Stimulated activated CD8-positive, alpha-beta memory T cell treated with anti-CD3 and anti-CD28 coated beads, Interleukin-7, amount 100 ng/mL, for 4 hours (primary cell): ENCODE measurements around the gene SCRN3.
"Not testable (repeated sequence)": the region's sequence is repeated elsewhere in the genome, so short reads cannot be mapped to it uniquely, and the experiment has no call there.

Experiments used
- DNase-seq, 2 donors: peaks; one replicate each; pipeline ENCODE4 v3.0.0-alpha.2; 2020; ENCODE audit warnings: low read depth in 2 of 2

SCRN3 gene, protein sequence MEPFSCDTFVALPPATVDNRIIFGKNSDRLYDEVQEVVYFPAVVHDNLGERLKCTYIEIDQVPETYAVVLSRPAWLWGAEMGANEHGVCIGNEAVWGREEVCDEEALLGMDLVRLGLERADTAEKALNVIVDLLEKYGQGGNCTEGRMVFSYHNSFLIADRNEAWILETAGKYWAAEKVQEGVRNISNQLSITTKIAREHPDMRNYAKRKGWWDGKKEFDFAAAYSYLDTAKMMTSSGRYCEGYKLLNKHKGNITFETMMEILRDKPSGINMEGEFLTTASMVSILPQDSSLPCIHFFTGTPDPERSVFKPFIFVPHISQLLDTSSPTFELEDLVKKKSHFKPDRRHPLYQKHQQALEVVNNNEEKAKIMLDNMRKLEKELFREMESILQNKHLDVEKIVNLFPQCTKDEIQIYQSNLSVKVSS

DNA sequence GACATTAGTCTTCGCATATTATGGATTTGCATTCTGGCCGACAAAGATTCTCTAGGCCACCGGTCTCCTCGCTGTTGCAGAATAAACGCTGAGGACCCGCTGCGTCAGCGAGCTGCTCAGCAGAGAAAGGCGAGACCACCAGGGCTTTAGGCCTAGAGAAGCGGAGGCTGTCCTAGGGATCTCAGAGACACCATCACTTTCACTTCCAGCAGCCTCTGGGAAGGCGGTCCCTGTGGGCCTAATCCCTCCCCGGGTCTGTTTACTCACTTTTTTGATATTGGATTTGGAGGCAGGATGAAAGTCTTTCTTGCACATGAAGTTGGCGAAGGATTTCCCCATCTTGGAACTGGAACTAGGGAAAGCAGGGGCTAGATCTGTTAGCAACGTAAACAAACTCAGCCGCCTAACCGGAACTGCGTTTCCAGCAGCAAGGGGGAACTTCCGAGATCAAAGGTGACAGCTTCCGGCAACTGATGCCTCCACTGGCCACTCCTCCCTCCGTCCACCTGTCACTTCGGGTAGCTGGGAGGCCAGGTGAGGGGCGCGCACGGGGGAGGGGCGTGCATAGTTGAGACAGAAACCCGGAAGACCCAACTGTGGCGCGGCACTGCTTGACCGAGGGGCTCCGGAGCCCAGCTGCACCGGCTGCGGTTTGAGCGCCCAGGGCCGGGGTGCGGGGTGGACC is at the start of gene SCRN3:
SCRN3 (plus strand) TSS at position 447 of the 685 bp plus-strand sequence. CDS start 2,554 bp downstream, outside the sequence.
- peak; percentile 62 to 66 for DNase-seq

DNA sequence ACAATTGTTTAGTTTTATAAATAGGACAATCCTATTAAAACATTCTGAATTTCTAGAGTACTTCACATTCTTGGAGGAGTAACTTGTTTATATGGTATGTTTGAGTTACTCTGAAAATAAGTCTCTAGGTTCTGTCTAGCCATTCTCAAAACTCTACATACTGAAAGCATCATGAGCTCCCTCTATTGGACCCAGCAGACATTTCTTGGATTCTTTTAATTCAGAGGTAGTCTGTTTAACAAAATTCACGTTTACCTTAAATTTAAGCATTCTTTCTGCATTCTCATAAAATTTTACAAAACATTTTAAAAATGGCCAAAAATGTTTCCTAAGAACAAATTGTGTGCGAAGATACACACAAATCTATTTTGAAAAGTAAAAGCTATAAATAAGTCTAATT is 45.5 kb upstream of the SCRN3 start:
- no peak for DNase-seq

DNA sequence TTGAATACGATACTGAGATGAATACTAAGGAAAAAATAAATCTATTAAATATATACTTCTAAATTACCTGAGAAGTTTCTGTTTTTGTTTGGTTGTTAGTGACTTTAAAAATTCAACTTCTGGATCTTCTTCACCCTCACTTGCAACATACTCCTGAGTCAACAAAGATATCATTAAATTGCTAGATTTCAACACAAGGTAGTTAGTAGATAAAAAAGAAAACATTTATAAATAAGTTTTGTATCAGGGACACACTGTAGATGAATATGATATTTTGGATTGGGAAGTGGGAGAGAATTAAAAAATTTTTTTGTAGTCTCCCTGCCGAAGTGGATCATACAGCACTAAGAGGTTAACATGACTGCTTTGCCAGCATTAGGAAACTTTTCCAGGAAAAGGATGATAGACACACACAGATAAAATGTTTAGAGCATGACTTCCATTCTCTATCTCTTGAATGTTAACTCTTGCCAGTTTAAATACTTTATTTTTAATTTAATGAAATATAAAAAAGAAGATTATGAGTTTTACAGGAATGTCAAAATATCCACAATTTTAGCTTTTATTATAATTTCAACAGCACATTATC is 44.8 kb upstream of the SCRN3 start:
- DNase-seq: no peak

DNA sequence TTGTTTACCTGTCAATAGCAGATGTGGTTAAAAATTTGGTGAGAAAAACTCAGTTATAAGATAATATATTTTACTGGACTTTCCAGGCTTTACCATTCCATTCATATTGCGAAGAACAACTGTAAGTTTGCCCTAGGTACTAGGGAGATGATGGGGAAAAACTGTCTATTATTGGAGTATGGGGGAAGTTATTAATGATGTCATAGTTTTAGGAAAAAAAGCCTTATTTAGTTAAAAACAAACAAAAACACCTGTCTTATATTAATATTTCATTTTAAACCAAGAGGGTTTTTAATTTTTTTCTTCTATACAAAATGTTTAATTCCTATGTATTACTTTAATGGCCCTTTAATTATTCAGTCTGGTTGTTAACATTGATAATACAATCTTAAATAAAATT is 42.5 kb upstream of the SCRN3 start:
- DNase-seq: no peak

DNA sequence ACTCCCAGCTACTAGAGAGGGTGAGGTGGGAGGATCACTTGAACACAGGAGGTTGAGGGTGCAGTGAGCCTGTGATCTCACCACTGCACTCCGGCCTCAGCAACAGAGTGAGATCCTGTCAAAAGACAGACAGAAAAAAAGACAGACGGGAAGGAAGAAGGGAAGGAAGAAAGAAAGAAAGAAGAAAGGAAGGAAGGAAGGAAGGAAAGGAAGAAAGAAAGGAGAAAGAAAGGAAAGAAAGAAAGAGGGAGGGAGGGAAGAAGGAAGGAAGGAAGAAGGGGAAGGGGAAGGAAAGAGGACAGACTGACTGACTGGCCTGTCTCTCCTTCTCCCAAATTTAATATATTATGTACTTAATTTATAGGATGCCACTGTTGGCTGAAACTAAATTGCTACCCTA is 39.2 kb upstream of the SCRN3 start:
- no peak for DNase-seq

DNA sequence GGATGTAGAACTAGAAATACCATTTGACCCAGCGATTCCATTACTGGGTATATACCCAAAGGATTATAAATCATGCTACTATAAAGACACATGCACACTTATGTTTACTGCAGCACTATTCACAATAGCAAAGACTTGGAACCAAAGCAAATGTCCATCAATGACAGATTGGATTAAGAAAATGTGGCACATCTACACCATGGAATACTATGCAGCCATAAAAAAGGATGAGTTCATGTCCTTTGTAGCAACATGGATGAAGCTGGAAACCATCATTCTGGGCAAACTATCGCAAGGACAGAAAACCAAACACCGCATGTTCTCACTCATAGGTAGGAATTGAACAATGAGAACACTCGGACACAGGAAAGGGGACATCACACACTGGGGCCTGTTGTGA is 35.9 kb upstream of the SCRN3 start:
- DNase-seq: not testable (repeated sequence)

DNA sequence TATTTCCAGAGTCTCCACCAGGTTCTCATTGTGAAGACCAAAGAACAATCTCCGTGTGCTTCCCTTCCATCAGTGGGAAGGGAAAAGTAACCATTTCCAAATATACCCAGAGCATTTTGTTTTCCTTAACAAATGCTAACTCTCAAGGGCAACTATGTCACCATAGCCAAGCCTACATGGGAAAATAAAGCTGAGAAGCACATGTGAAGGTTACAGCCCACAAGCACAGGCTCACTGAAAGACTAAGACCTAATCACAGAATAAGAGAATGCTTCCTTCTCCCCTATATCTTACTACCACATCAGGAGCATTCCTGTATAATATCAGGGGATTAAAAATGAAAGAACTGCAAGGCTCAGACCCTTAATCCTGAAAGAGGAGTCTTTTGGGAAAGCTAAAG is 32.6 kb upstream of the SCRN3 start:
- no peak for DNase-seq

DNA sequence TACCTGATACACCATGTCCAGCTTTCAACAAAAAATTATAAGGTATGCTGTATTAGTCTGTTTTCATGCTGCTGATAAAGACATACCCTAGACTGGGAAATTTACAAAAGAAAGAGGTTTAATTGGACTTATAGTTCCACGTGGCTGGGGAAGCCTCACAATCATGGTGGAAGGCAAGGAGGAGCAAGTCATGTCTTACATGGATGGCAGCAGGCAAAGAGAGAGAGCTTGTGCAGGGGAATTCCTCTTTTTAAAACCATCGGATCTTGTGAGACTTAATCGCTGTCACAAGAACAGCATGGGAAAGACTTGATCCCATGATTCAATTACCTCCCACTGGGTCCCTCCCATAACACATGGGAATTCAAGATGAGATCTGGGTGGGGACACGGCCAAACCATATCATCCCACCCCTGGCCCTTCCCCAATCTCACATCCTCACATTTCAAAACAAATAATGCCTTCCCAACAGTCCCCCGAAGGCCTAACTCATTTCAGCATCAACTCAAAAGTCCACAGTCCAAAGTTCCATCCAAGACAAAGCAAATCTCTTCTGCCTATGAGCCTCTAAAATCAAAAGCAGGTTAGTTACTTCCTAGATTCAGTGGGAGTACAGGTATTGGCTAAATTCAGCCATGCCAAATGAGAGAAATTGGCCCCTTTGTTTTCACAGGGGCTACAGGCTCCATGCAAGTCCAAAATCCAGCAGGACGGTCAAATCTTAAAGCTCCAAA is 31.9 kb upstream of the SCRN3 start:
- DNase-seq: not testable (repeated sequence)

DNA sequence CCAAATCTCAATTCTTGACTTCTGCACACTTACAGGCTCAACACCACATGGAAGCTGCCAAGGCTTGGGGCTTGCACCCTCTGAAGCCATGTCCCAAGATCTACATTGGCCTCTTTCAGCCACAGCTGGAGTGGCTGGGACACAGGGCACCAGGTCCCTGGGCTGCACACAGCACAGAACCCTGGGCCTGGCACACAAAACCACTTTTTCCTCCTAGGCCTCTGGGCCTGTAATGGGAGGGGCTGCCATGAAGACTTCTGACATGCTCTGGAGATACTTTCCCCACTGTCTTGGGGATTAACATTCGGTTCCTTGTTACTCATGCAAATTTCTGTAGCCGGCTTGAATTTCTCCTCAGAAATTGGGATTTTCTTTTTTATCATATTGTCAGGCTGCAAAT is 30.9 kb upstream of the SCRN3 start:
- DNase-seq: no peak

DNA sequence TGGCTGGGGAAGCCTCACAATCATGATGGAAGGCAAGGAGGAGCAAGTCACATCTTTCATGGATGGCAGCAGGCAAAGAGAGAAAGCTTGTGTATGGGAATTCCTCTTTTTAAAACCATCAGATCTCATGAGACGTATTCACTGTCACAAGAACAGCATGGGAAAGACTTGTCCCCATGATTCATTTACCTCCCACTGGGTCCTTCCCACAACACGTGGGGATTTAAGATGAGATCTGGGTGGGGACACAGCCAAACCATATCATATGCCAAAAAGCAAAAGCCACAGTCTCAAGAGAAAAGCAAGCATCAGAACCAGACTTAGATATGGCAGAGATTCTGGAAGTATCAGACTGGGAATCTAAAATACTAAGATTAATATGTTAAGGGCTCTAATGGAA is 30.0 kb upstream of the SCRN3 start:
- no peak for DNase-seq

DNA sequence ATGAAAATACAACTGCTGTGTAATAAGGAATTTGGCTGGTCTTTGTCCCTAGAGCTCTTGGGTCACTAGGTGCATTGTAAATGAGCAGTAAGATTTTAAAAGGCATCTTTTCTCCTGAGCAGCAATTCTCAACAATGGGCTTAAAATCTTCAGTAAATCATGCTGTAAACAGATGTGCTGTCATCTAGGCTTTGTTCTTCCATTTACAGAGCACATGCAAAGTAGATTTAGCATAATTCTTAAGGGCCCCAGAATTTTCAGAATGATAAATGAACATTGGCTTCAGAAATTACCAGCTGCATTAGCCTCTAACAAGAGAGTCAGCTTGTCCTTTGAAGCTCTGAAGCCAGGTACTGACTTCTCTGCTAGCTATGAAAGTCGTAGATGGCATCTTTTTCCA is 26.8 kb upstream of the SCRN3 start:
- DNase-seq: no peak

DNA sequence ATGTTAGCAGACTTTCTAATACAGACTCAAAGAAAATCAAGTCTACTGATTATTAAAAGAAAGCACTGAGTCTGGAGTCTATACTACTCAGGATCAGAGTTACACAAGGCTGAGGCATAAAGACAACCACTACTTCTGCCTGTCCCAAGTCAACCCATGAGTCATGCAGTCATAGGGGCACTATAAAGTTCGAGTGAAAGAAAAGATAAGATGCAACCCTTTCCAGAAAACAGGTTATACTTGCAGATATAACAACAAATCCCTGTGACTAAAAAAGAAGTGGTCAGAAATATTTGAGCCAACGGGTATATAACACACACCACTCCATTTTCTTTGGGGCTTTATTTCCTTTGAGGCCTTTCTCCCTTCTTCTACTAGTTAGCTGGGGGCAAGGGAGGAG is 18.6 kb upstream of the SCRN3 start:
- no peak for DNase-seq

DNA sequence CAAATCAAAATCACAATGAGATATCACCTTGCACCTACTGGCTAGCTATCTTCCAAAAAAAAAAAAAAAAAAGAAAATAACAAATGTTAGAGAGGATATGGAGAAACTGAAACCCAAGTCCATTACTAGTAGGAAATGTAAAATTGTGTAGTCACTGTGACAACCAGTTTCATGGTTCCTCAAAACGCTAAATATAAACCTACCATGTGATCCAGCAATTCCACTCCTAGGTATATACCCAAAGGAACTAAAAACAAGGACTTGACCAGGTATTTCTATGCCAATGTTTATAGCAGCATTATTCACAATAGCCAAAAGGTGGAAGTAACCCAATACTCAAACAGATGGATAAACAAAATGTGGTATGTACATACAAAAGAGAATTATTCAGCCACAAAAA is 11.7 kb upstream of the SCRN3 start:
- no peak for DNase-seq

DNA sequence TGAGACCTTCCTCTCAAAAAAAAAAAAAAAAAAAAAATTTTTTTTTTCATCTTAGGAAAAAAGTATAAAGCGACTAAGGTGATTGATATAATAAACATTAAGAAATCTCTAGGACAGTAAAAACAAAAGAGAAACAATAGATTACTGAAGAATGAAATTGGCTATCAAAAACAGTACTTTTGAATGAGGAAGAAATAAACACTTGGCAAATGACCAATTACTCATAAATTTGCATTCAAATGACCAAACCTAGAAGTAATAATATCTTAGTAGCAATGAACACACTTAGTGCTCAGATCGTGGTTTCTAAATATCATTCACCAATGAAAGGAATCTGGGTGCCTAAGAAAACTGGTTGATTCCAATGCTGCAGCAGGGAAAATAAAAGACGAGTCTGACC is 10.3 kb upstream of the SCRN3 start:
- no peak for DNase-seq

DNA sequence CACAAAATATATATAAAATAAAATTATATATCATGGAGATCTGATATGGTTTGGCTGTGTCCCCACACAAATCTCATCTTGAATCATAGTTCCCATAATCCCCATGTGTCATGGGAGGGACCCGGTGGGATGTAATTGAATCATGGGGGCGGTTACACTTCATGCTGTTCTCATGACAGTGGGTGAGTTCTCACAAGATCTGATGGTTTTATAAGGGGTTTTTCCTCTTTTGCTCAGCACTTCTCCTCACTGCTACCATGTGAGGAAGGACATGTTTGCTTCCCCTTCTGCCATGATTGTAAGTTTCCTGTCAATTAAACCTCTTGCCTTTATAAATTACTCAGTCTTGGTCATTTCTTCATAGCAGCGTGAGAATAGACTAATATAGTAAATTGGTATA is 6.8 kb upstream of the SCRN3 start:
- not testable (repeated sequence) for DNase-seq

DNA sequence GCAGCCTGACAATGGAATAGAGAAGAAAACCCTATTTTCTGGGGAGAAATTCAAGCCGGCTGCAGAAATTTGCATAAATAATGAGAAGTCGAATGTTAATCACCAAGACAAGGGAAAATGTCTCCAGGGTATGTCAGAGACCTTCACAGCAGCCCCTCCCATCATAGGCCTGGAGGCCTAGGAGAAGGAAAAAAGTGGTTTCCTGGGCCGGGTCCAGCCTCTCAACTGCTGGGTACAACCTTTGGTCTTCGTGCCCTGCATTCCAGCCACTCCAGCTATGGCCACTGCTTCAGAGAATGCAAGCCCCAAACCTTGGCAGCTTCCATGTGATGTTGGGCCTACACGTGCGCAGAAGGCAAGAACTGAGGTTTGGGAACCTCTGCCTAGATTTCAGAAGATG is 6.0 kb upstream of the SCRN3 start:
- no peak for DNase-seq

DNA sequence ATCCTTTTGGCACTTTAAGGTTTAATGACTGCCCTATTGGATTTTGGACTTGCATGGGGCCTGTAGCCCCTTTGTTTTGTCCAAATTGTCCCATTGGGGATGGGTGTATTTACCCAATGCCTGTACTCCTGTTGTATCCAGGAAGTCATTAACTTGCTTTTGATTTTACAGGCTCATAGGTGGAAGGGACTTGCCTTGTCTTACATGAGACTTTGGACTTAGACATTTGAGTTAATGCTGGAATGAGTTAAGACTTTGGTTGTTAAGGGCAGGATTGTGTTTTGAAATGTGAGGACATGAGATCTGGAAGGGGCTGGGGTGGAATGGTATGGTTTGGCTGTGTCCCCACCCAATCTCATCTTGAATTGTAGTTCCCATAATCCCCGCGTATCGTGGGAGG is 5.2 kb upstream of the SCRN3 start:
- DNase-seq: not testable (repeated sequence)

DNA sequence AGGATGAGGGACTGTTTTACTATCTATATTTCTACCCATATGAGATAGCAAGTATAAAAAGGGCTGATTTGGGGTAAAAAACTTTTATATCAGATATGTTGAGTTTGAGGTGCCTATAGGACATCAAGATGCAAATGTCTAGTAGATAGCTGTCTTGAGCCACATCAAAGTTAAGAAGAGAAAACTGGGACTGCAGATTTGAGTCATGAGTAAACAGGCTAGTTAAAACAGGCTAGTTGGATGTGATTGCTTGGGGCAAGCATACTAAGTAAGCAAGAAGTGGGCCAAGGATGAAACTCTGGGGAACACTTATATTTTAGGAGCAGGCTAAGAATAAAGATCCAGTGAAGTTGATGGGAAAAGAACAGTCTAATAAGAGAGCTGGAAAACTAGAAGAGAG is 2.8 kb upstream of the SCRN3 start:
- no peak for DNase-seq

DNA sequence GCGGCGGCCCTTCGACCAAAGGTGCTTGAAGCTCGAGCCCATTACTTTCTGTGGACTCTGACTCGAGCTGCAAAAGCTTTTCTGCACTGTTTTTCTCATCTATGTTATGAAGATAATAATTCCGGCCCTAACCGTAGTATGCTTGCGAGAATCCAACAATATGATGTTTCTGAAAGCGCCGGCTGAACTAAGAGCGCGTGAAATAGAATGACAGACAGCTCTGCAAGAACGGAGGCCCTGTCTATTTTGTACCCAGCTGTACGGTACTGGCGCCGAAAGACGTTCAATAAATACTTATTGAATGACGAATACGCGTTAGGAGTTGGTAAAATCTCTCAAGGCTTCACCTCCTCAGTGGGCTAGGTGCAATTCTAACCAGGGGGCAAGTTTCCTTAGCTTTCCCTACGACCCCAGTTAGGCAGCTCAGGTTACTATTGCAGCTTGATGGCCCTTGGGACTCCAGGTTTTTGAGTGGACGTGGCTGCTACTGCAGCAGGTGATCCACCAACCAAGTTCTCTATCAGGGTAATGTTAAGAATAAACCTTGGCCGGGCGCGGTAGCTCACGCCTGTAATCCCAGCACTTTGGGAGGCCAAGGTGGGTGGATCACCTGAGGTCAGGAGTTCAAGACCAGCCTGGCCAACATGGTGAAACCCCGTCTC is 570 bp downstream of the SCRN3 start:
- DNase-seq: no peak

DNA sequence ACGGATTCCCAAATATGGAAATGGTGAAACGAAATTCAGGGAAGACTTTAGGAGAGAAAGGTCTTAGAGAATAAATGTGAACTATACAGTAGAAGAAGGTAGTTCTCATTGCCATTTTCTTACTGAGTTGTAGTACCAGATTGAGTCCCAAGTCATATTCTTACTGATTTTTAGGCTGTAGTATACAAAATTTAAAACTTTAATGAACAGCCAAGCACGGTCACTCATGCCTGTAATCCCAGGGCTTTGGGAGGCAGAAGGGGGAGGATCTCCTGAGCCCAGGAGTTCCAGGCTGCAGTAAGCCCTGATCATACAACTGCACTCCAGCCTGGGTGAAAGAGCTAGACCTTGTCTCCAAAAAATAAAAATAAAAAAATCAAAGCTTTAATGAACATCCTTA is 2.2 kb downstream of the SCRN3 start:
- no peak for DNase-seq

DNA sequence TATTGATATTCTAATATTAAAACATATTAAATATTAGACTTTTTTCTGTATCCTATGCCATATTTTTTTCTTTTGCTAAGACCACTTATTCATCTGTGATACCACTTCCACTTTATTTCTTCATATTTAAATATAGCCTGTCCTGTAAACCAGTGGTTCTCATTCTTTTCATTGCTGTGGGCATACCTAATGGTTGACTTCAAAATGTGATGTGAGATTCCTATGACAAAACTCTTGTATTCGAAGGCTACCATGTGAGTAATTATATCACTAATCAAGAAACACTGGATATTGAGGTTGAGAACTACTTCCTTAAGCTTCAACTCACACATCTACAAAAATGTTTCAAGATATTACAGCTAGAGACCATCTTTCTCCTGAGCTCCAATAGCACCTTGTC is 3.6 kb downstream of the SCRN3 start:
- DNase-seq: no peak

DNA sequence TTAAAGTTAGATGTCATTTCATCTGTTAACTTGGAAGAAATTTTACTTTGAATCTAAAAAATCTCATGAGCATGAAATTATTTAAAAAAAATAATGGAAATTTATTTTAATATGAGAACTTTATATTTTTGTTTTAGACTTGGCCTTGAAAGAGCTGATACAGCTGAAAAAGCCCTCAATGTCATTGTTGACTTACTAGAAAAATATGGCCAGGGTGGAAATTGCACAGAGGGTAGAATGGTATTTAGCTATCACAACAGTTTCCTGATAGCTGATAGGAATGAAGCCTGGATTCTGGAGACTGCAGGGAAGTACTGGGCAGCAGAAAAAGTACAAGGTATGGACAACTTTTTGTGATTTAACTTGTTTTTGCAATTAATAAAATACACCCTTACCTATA is 5.3 kb downstream of the SCRN3 start:
- no peak for DNase-seq
